ENCODE results near the gene TEAD2.
"Not testable (repeated sequence)": the region's sequence is repeated elsewhere in the genome, so short reads cannot be mapped to it uniquely, and the experiment has no call there.

TEAD2 gene

DNA sequence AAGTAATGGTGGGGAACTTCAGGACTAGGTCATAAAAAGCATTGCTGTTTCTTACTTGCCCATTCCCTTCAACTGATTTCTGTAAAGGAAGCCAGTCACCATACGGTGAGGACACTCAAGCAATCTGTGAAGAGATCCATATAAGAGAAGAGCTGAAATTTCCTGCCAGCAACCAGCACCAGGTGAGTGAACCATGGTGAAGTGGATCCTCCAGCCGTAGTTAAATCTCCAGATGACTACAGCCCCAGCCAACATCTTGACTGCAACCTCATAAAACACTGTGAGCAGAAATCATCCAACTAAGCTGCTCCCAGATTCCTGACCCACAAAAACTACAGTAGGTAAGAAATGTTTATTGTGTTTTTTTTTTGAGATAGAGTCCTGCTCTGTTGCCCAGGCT, 33.5 kb downstream of the TEAD2 start:
- no peak for DNase-seq

- DNase-seq, result peak; percentile 65
Measured at GRCh38 chr19:49327878-49328544, 34.2 kb downstream of the TEAD2 start.

GRCh38 chr19:49326165-49326704, 36.0 kb downstream of the TEAD2 start:
- DNase-seq, result no peak

DNA sequence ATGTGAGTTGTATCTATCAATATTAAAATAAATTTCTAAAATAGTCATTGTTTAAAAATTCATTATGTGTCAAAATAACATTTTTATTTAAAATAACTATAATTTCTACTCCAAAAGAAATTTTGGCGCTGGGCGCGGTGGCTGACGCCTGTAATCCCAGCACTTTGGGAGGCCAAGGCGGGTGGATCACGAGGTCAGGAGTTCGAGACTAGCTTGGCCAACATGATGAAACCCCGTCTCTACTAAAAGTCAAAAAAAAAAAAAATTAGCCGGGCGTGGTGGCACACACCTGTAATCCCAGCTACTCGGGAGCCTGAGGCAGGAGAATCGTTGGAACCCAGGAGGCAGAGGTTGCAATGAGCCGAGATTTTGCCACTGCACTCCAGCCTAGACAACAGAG, 36.5 kb downstream of the TEAD2 start:
- DNase-seq, result not testable (repeated sequence)

DNA sequence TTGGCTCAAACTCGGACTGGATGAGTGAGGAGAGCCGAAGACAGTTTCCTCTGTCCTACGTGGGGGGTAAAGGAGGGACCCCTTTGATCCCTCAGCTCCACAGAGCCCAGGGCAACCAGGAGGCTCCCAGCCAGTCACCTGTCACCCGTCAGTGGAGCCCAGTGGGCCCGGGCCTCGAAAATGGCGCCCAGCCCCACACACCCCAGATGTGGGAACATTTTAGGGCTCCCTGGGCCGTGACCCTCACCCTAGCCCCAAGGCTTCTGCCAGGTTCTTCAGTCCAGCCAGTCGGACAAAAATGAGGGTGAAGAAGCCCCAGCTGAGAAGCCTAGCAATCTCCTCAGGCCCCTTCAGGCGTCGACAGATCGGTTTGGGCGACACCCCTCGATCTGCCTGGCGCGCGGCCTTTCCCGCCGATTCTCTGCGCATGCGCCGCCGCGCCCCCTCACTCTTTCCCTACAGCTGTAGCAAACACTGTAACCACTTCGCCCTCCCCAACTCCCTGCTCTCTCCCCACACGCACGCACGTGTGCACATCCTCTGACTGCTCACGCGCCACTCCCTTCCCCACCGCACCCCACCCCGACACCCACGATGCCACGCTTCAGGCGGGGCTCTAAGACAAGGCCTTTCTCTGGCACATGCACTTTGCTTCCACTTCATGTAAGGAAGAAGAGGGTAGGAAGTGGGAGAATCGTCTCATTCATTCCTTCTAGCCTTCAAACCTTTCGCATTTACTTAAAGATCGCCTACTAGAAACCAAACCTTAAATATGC, 37.2 kb downstream of the TEAD2 start, which contains the start of gene SLC6A16:
Gene SLC6A16 (minus strand): TSS at position 391 of the 776 bp plus-strand sequence. CDS start 13,844 bp downstream, outside the sequence.
- DNase-seq, result no peak

DNA sequence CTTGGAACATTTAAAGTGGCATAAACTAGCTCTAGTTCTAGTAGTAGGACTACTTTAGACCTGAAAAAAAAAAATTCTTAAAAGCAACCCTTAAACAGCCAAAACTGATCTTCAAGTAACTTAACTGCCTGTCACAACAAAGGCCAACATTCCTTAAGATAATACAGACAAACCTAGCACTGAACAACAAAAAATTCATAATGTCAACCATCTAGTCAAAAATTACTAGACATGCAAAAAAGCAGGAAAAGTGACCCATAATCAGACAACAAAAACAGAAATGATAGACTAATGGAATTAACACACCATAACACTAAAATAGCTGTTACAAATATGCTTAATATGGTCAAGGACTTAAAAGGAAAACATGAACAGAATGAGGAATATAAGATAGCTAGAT, 43.9 kb downstream of the TEAD2 start:
- DNase-seq, result no peak

- no peak for DNase-seq
Measured at GRCh38 chr19:49316284-49316683, 45.9 kb downstream of the TEAD2 start.

DNA sequence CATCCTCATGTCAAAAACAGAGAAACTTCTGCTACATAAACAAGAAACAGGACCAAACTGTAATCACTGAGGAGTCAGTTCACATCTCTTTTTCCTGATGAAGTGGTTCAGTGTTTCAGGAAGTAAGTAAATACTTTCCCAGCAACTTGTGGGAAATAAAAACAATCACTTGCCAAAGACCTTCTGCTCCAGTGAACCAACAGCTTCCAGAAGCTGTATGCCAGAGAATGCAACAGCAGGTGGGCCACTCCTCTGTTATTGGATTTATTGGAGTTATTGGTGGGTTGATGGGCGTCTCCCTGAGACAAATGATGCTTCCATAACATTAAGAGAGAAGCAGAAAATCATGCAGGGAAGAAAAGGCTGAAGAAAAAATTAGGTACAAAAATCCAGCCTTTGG, 47.1 kb downstream of the TEAD2 start:
- DNase-seq, result no peak

GRCh38 chr19:49309087-49309486, 53.1 kb downstream of the TEAD2 start:
- DNase-seq, result no peak

DNA sequence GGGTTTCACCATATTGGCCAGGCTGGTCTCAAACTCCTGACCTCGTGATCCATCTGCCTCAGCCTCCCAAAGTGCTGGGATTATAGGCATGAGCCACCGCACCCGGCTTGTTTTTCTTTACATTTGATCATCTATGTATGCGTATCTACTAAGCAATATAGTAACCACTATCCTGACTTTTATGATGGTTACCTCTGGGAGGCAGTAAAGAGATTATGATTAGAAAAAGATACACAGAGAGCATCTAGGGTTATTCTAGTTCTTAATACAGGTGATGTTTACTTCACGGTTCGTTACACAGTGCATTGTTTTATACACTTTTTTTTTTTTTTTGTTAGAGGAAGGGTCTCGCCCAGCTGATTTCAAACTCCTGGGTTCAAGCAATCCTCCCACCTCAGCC, 55.5 kb downstream of the TEAD2 start:
- not testable (repeated sequence) for DNase-seq

DNA sequence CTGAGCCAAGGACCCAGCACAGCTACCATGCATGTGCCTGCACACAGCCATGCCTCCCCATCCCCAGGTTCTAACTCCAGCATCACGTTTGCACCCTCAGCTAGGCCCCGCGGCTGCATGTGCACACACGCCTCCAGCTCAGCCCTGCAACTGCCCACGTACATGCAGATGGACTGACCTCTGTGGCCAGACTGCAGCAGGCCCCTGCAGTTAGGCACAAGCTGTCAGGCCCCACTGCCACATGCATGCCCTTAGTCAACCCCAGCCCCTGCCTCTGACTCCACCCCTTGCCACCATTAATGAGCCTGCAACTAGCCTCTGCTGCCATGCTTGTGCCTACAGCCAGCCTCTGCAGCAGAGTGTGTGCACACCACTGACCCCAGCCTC, 60.4 kb downstream of the TEAD2 start:
- DNase-seq, result no peak

GRCh38 chr19:49301165-49301865, 60.9 kb downstream of the TEAD2 start:
- peak; percentile 91 for DNase-seq

DNA sequence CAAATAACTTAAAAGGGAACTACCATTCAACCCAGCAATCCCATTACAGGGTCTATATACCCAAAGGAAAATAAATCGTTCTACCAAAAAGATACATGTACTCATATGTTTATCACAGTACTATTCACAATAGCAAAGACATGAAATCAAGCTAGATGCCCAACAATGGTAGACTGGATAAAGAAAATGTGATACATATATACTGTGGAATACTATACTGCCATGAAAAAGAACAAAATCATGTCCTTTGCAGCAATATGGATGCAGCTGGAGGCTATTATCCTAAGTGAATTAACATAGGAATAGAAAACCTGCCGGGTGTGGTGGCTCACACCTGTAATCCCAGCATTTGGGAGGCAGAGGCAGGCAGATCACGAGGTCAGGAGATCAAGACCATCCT, 63.6 kb downstream of the TEAD2 start:
- not testable (repeated sequence) for DNase-seq

GRCh38 chr19:49297403-49297802, 64.8 kb downstream of the TEAD2 start:
- DNase-seq, result no peak

DNA sequence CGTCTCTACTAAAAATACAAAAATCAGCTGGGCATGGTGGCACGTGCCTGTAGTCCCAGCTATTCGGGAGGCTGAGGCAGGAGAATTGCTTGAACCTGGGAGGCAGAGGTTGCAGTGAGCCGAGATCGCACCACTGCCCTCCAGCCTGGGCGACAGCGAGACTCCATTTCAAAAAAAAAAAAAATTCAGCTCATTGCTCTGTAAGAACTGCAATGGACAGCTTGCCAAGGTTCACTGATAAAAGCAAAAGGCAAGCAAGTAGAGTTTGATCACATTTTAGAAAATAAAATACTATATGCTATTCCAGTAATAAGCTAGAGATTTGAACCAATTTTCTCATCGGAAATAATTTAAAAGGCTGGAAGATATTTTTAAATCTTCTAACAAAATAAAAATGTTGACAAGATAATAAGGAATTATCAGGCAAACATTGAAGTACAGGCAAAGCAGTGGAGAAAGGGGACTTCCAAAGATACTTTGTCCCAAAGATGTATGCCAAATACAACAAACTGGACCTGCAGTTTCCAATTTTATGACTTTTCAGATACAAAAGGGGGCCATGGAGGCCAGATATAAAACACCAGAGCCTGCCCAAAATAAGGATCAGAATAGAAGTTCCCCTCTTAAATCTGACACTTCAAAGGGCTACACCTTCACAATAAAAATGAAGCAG, 66.9 kb downstream of the TEAD2 start:
- no peak for DNase-seq

DNA sequence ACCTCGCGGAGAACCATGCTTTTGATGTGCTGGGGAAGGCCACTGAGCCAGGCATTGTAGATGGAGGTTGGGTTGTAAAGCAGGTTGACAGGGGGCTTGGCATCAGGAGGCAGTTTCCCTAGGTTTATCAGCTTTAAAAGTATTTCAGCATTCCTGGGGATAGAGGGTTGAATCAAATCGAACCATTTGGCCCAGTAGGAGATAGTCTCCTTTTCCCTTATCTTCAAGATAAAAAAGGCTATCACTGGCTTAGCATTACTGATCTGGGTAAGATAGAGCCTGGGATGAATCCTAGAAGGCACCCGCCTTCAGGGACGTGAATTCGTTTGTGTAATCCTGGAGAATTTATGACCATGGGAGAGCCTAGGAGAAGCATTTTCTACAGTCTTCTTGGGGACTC, 67.8 kb downstream of the TEAD2 start:
- DNase-seq, result no peak

Data from stimulated activated CD4-positive, alpha-beta T cell treated with anti-CD3 and anti-CD28 coated beads, Interleukin-15, amount 100 ng/mL, for 24 hours (primary cell).